ENCODE measurements around the gene PLIN3.

- TF ChIP-seq CTCF (IDR thresholded peaks at IDR 0.05): peak; percentile 47 to 61 (median 53)
- no peak for TF ChIP-seq EP300 (IDR thresholded peaks at IDR 0.05)
Observed at GRCh38 chr19:4803736-4804695, 63.5 kb downstream of the PLIN3 start.

Data from tibial nerve (tissue), 4 donors.